ENCODE measurements around the gene CEPT1.
"Not testable (repeated sequence)": the region's sequence is repeated elsewhere in the genome, so short reads cannot be mapped to it uniquely, and the experiment has no call there.

CEPT1 gene

GRCh38 chr1:111213412-111213811 lies 73.4 kb downstream of the CEPT1 start:
- no peak for DNase-seq

- no peak for DNase-seq
Measured at GRCh38 chr1:111214074-111214801, 74.2 kb downstream of the CEPT1 start.

- no peak for DNase-seq
Measured at GRCh38 chr1:111214884-111215283, 74.9 kb downstream of the CEPT1 start.

GRCh38 chr1:111215285-111215684 lies 75.3 kb downstream of the CEPT1 start:
- not testable (repeated sequence) for DNase-seq

GRCh38 chr1:111216751-111217150 lies 76.7 kb downstream of the CEPT1 start:
- DNase-seq = no peak

- DNase-seq = no peak
Measured at GRCh38 chr1:111217183-111217910, 77.3 kb downstream of the CEPT1 start.

- DNase-seq = no peak
Measured at GRCh38 chr1:111218701-111219556, 78.9 kb downstream of the CEPT1 start.

GRCh38 chr1:111219557-111220286 lies 79.7 kb downstream of the CEPT1 start:
- DNase-seq = no peak

- DNase-seq = no peak
Measured at GRCh38 chr1:111220302-111220890, 80.4 kb downstream of the CEPT1 start.

- DNase-seq = no peak
Measured at GRCh38 chr1:111221276-111221632, 81.2 kb downstream of the CEPT1 start.

GRCh38 chr1:111221633-111222291 lies 81.7 kb downstream of the CEPT1 start:
- DNase-seq = peak; percentile 15

- DNase-seq = peak; percentile 68
Measured at GRCh38 chr1:111222308-111223125, 82.5 kb downstream of the CEPT1 start.

- no peak for DNase-seq
Measured at GRCh38 chr1:111223126-111223685, 83.2 kb downstream of the CEPT1 start.

GRCh38 chr1:111225091-111225490 lies 85.1 kb downstream of the CEPT1 start:
- no peak for DNase-seq

GRCh38 chr1:111225717-111226400 lies 85.8 kb downstream of the CEPT1 start:
- no peak for DNase-seq

- no peak for DNase-seq
Measured at GRCh38 chr1:111227434-111227833, 87.4 kb downstream of the CEPT1 start, which contains the start of gene CHI3L2. Gene CHI3L2 (plus strand): TSS chr1:111227713. CDS start chr1:111227730, 17 bp downstream.

- DNase-seq = peak; percentile 84
Measured at GRCh38 chr1:111227851-111228747, 88.1 kb downstream of the CEPT1 start.

GRCh38 chr1:111228748-111229126 lies 88.7 kb downstream of the CEPT1 start:
- no peak for DNase-seq

GRCh38 chr1:111232134-111232533 lies 92.1 kb downstream of the CEPT1 start:
- DNase-seq = no peak
